Fibroblast of lung (primary cell): ENCODE measurements around the gene TES. TPM values are rescaled to one million over a fixed set of nuclear protein-coding genes. Genes with fewer than 3 reads are reported as not detected.

Experiments used
- DNase-seq, 2 donors: peaks; one replicate each; pipeline versions ENCODE4 v3.0.0 to v3.0.0-alpha.2; 2010; ENCODE audit warnings: low read depth in 2 of 2
- H2AFZ ChIP-seq: 2 replicates; pipeline ENCODE4 v1.5.1; 2012; ENCODE audit warnings: low read length, control low read depth, inconsistent platforms
- H3K27ac ChIP-seq: 2 replicates; pipeline ENCODE4 v1.5.1; 2011; ENCODE audit warnings: low read length, control low read depth; ENCODE audit not compliant: insufficient read depth
- H3K27me3 ChIP-seq: 2 replicates; pipeline ENCODE4 v1.5.1; 2011; ENCODE audit warnings: mild to moderate bottlenecking, low read length; ENCODE audit not compliant: control insufficient read depth, insufficient read depth
- H3K36me3 ChIP-seq: 2 replicates; pipeline ENCODE4 v1.5.1; 2011; ENCODE audit warnings: low read length; ENCODE audit not compliant: control insufficient read depth, insufficient read depth
- H3K4me1 ChIP-seq: 2 replicates; pipeline ENCODE4 v1.5.1; 2011; ENCODE audit warnings: low read length; ENCODE audit not compliant: control insufficient read depth, insufficient read depth; ENCODE audit errors: extremely low read depth
- H3K4me2 ChIP-seq: 2 replicates; pipeline ENCODE4 v1.5.1; 2011; ENCODE audit warnings: low read length, control low read depth; ENCODE audit not compliant: insufficient read depth; ENCODE audit errors: extremely low read depth
- H3K4me3 ChIP-seq, 4 experiments: fragments of 200-600 bp in 1 of 4; sonication (generic) in 1 of 4; replicated peaks in 1 of 4; 2 replicates each; pipeline ENCODE4 v1.5.1; 2011 to 2016; ENCODE audit warnings: low read length in 4 of 4, low read depth in 3 of 4, mild to moderate bottlenecking in 3 of 4, control low read depth in 2 of 4, inconsistent platforms in 1 of 4, mixed read lengths in 1 of 4; ENCODE audit not compliant: insufficient read depth in 1 of 4; ENCODE audit errors: control extremely low read depth in 1 of 4
- H3K79me2 ChIP-seq: 2 replicates; pipeline ENCODE4 v1.5.1; 2012; ENCODE audit warnings: mild to moderate bottlenecking, low read length, inconsistent platforms; ENCODE audit not compliant: control insufficient read depth, insufficient read depth
- H3K9ac ChIP-seq: 2 replicates; pipeline ENCODE4 v1.5.1; 2011; ENCODE audit warnings: mild to moderate bottlenecking, low read length, control low read depth; ENCODE audit not compliant: insufficient read depth
- H3K9me3 ChIP-seq: 2 replicates; pipeline ENCODE4 v1.5.1; 2012; ENCODE audit warnings: low read depth, low read length; ENCODE audit not compliant: control insufficient read depth, insufficient read depth
- H4K20me1 ChIP-seq: 2 replicates; pipeline ENCODE4 v1.5.1; 2011; ENCODE audit warnings: low read length; ENCODE audit not compliant: control insufficient read depth, insufficient read depth; ENCODE audit errors: extremely low read depth
- CTCF ChIP-seq, 2 donors: IDR thresholded peaks in 1 of 2; conservative IDR thresholded peaks in 1 of 2; 1 replicate in 1 of 2; 2 replicates in 1 of 2; pipeline ENCODE4 v1.5.1; 2011 to 2012; ENCODE audit warnings: low read length in 2 of 2, control low read depth in 1 of 2, inconsistent platforms in 1 of 2, low read depth in 1 of 2, mild to moderate bottlenecking in 1 of 2
- EZH2 ChIP-seq: IDR thresholded peaks from 2 replicates; pipeline ENCODE4 v1.5.1; 2012; ENCODE audit warnings: low read length, control low read depth, mild to moderate bottlenecking; ENCODE audit errors: missing control alignments
- polyA plus RNA-seq, 2 donors: library from polyadenylated mRNA; depleted of rRNA in 1 of 2; stranded (reverse) in 1 of 2; unstranded in 1 of 2; fragments of >200 nt; gene quantifications; 2 replicates each; pipeline ENCODE4 v1.2.1, GENCODE V29; 2011 to 2012; ENCODE audit warnings: missing spikeins in 1 of 2
- total RNA-seq: library from RNA; depleted of rRNA; stranded (reverse); fragments of >200 nt; gene quantifications from 2 replicates; pipeline ENCODE4 v1.2.1, GENCODE V29; 2014

TES gene
- total and polyA plus RNA-seq, 2 donors (not counting 1 experiment from before 2014, with no cell fraction given) = 17.7 to 64.1 TPM

- Histone ChIP-seq H3K4me3 (no peak overlapping the region), H3K9ac (no peak overlapping the region), H3K27ac (no peak overlapping the region), H3K27me3 (no peaks in the 10 kb centered on the region), H3K36me3 (no peaks in the 10 kb centered on the region), H3K9me3 (no peaks in the 10 kb centered on the region), H3K4me2 (no peak overlapping the region), H3K4me1 (no peaks in the 10 kb centered on the region), H2AFZ (no peak overlapping the region), H3K79me2 (no peaks in the 10 kb centered on the region), H4K20me1 (no peaks in the 10 kb centered on the region)
- no peak for DNase-seq
- no peak for TF ChIP-seq EZH2
- no peak for TF ChIP-seq CTCF (conservative IDR thresholded peaks at IDR 0.05 in 1 of 2, IDR thresholded peaks at IDR 0.05 in 1 of 2; ENCODE audit: low read depth in 1 of 2, low read length in 2 of 2)
These were observed 68.9 kb downstream of the TES start for GRCh38 chr7:116279217-116279616.

GRCh38 chr7:116280803-116281202 lies 70.5 kb downstream of the TES start:
- Histone ChIP-seq H3K4me1 (no peaks in the 10 kb centered on the region), H3K9ac (no peak overlapping the region), H3K27ac (no peak overlapping the region), H2AFZ (no peak overlapping the region), H3K36me3 (no peaks in the 10 kb centered on the region), H3K27me3 (no peaks in the 10 kb centered on the region), H3K4me2 (no peak overlapping the region), H3K9me3 (no peaks in the 10 kb centered on the region), H3K4me3 (no peak overlapping the region), H4K20me1 (no peaks in the 10 kb centered on the region), H3K79me2 (no peaks in the 10 kb centered on the region)
- DNase-seq = no peak
- TF ChIP-seq EZH2 (no peak), CTCF (conservative IDR thresholded peaks at IDR 0.05 in 1 of 2, IDR thresholded peaks at IDR 0.05 in 1 of 2; ENCODE audit: low read depth in 1 of 2, low read length in 2 of 2) (no peak)

GRCh38 chr7:116283595-116284204 lies 73.4 kb downstream of the TES start:
- no peak overlapping the region for H3K27ac ChIP-seq
- no peaks in the 10 kb centered on the region for H4K20me1 ChIP-seq
- no peaks in the 10 kb centered on the region for H3K27me3 ChIP-seq
- no peak overlapping the region for H2AFZ ChIP-seq
- no peaks in the 10 kb centered on the region for H3K79me2 ChIP-seq
- no peak overlapping the region for H3K9ac ChIP-seq
- H3K4me2 ChIP-seq = no peak overlapping the region
- H3K9me3 ChIP-seq = no peaks in the 10 kb centered on the region
- no peaks in the 10 kb centered on the region for H3K36me3 ChIP-seq
- TF ChIP-seq CTCF (conservative IDR thresholded peaks at IDR 0.05 in 1 of 2, IDR thresholded peaks at IDR 0.05 in 1 of 2; ENCODE audit: low read depth in 1 of 2, low read length in 2 of 2) (no peak), EZH2 (no peak)
- H3K4me1 ChIP-seq = no peaks in the 10 kb centered on the region
- no peak overlapping the region for H3K4me3 ChIP-seq
- no peak for DNase-seq
